ENCODE measurements around the gene OR4B1.

GRCh38 chr11:48193876-48194275 lies 22.7 kb upstream of the OR4B1 start:
- no peak for TF ChIP-seq CTCF (conservative IDR thresholded peaks at IDR 0.05; ENCODE audit: low read depth, low read length)
- no peak for TF ChIP-seq EZH2 (IDR thresholded peaks at IDR 0.05; ENCODE audit: low read length, unreplicated experiment)
